ENCODE results near the gene KIAA0586. TPM values are rescaled to one million over a fixed set of nuclear protein-coding genes. Genes with fewer than 3 reads are reported as not detected.

KIAA0586 gene
- total and polyA plus RNA-seq, 2 of the 13 experiments (the other 11 are each of a cell fraction or from before 2014, with no cell fraction given): 12.6 to 25.2 TPM

GRCh38 chr14:58571256-58571655 lies 143.7 kb downstream of the KIAA0586 start:
- ChIA-PET POLR2A (no interaction called here), CTCF (ENCODE audit: low intra/inter-chr PET ratio, low total read pairs) (no interaction called here)
- intact Hi-C loops (cut with micrococcal nuclease; ENCODE audit: unreplicated experiment): no loop called here
- Histone ChIP-seq H3K4me2 (ENCODE audit: low read depth, low read length) (no peak overlapping the region), H3K79me2 (ENCODE audit: insufficient read depth, low read length) (no peaks in the 10 kb centered on the region), H3K4me3 (replicated peaks in 1 of 3; ENCODE audit: insufficient read depth in 1 of 3, low read depth in 2 of 3, low read length in 3 of 3) (no peak overlapping the region), H3K36me3 (replicated peaks in 1 of 2; ENCODE audit: control insufficient read depth in 1 of 2, insufficient read depth in 2 of 2, low read length in 2 of 2) (no peaks in the 10 kb centered on the region), H4K20me1 (ENCODE audit: insufficient read depth, low read length) (no peaks in the 10 kb centered on the region), H3K4me1 (ENCODE audit: insufficient read depth, low read length) (peaks cover 12% of the 10 kb centered on the region), H2AFZ (ENCODE audit: low read length) (no peak overlapping the region), H3K27ac (ENCODE audit: extremely low read length, insufficient read depth, low read length) (no peak overlapping the region), H3K27me3 (ENCODE audit: control insufficient read depth in 1 of 2, insufficient read depth in 2 of 2, low read length in 2 of 2) (0 out of 5 replicates have a peak, but pooled peaks cover 0 to 2% of the 10 kb centered on the region in 2 experiments), H3K9me3 (ENCODE audit: low read length) (no peaks in the 10 kb centered on the region), H3K9ac (ENCODE audit: insufficient read depth, low read depth, low read length) (no peak overlapping the region)
- no peak for FAIRE-seq
- BruUV-seq (replicated peaks): no TSS peak
- no peak for TF ChIP-seq ZNF816 (CRISPR knock-in tag; IDR thresholded peaks at IDR 0.05; ENCODE audit: borderline replicate concordance)
- 34% methylated on average over 7 of the region's 7 CpGs for WGBS (ENCODE audit: low lambda C conversion rate)
- DNase-seq (ENCODE audit: low spot score): no peak
- in situ Hi-C loops (cut with HindIII; ENCODE audit: extremely low pct_ligation_motif_present, low pct_unique_long_range_greater_than_20kb): no loop called here
- ATAC-seq: no peak

- Histone ChIP-seq H3K79me2 (ENCODE audit: insufficient read depth, low read length) (no peaks in the 10 kb centered on the region), H3K4me3 (replicated peaks in 1 of 3; ENCODE audit: insufficient read depth in 1 of 3, low read depth in 2 of 3, low read length in 3 of 3) (no peak overlapping the region), H4K20me1 (ENCODE audit: insufficient read depth, low read length) (no peaks in the 10 kb centered on the region), H3K27ac (ENCODE audit: extremely low read length, insufficient read depth, low read length) (no peak overlapping the region), H3K4me1 (ENCODE audit: insufficient read depth, low read length) (peaks cover 12% of the 10 kb centered on the region), H2AFZ (ENCODE audit: low read length) (no peak overlapping the region), H3K36me3 (replicated peaks in 1 of 2; ENCODE audit: control insufficient read depth in 1 of 2, insufficient read depth in 2 of 2, low read length in 2 of 2) (no peaks in the 10 kb centered on the region), H3K27me3 (ENCODE audit: control insufficient read depth in 1 of 2, insufficient read depth in 2 of 2, low read length in 2 of 2) (0 out of 5 replicates have a peak, but pooled peaks cover 0 to 2% of the 10 kb centered on the region in 2 experiments), H3K4me2 (ENCODE audit: low read depth, low read length) (peak overlapping the region; percentile 36; the same call in 1 of the 2 replicates), H3K9ac (ENCODE audit: insufficient read depth, low read depth, low read length) (peak overlapping the region; percentile 0; the same call in 1 of the 2 replicates), H3K9me3 (ENCODE audit: low read length) (no peaks in the 10 kb centered on the region)
- ChIA-PET POLR2A (no interaction called here), CTCF (ENCODE audit: low intra/inter-chr PET ratio, low total read pairs) (no interaction called here)
- 11% methylated on average over 9 of the region's 9 CpGs for WGBS (ENCODE audit: low lambda C conversion rate)
- intact Hi-C loops (cut with micrococcal nuclease; ENCODE audit: unreplicated experiment) (no loop called here), in situ Hi-C loops (cut with HindIII; ENCODE audit: extremely low pct_ligation_motif_present, low pct_unique_long_range_greater_than_20kb) (no loop called here)
- ATAC-seq (peak; percentile 80), DNase-seq (ENCODE audit: low spot score) (peak; percentile 4), FAIRE-seq (no peak)
- no peak for TF ChIP-seq NR2C2 (CRISPR knock-in tag; IDR thresholded peaks at IDR 0.05; ENCODE audit: borderline replicate concordance)
- BruUV-seq (replicated peaks): no TSS peak
Measured at GRCh38 chr14:58571769-58572472, 144.4 kb downstream of the KIAA0586 start.

Measured in HepG2 (cell line).